H9 (cell line): ENCODE data around the gene CHSY1. TPM values are rescaled to one million over a fixed set of nuclear protein-coding genes. Genes with fewer than 3 reads are reported as not detected.

ENCODE experiments used
- DNase-seq: peaks from one replicate; pipeline ENCODE4 v3.0.0-alpha.2; 2017
- H2AFZ ChIP-seq: one replicate; pipeline ENCODE4 v1.6.1; 2013; ENCODE audit warnings: mild to moderate bottlenecking, low read length, control low read depth, moderate library complexity
- H2AK5ac ChIP-seq: 2 replicates; pipeline ENCODE4 v1.6.1; 2013; ENCODE audit warnings: low read length, control low read depth, mixed read lengths; ENCODE audit not compliant: insufficient read length
- H2BK120ac ChIP-seq: one replicate; pipeline ENCODE4 v1.6.1; 2013; ENCODE audit warnings: low read depth, mild to moderate bottlenecking, low read length, control low read depth, inconsistent platforms; ENCODE audit not compliant: poor library complexity, severe bottlenecking
- H2BK12ac ChIP-seq: 2 replicates; pipeline ENCODE4 v1.6.1; 2013; ENCODE audit warnings: low read length, control low read depth, mixed read lengths, low read depth; ENCODE audit not compliant: insufficient read length
- H2BK15ac ChIP-seq: 2 replicates; pipeline ENCODE4 v1.6.1; 2013; ENCODE audit warnings: low read depth, low read length, control low read depth
- H2BK20ac ChIP-seq: one replicate; pipeline ENCODE4 v1.6.1; 2013; ENCODE audit warnings: low read depth, mild to moderate bottlenecking, low read length, control low read depth, inconsistent platforms; ENCODE audit not compliant: poor library complexity, severe bottlenecking
- H2BK5ac ChIP-seq: 2 replicates; pipeline ENCODE4 v1.6.1; 2013; ENCODE audit warnings: low read length, control low read depth, mixed read lengths; ENCODE audit not compliant: insufficient read length
- H3K14ac ChIP-seq: 2 replicates; pipeline ENCODE4 v1.6.1; 2013; ENCODE audit warnings: low read length, control low read depth; ENCODE audit not compliant: insufficient read depth
- H3K18ac ChIP-seq: 2 replicates; pipeline ENCODE4 v1.6.1; 2013; ENCODE audit warnings: low read depth, mild to moderate bottlenecking, mixed read lengths, low read length, control low read depth; ENCODE audit not compliant: insufficient read length
- H3K23ac ChIP-seq: 2 replicates; pipeline ENCODE4 v1.6.1; 2013; ENCODE audit warnings: low read length, control low read depth, mixed read lengths, low read depth; ENCODE audit not compliant: insufficient read length
- H3K23me2 ChIP-seq: 2 replicates; pipeline ENCODE4 v1.6.1; 2013; ENCODE audit warnings: low read depth, mild to moderate bottlenecking, mixed read lengths, low read length, control low read depth; ENCODE audit not compliant: insufficient read length, poor library complexity, severe bottlenecking
- H3K27ac ChIP-seq: 2 replicates; pipeline ENCODE4 v1.5.1; 2013; ENCODE audit warnings: low read length, control low read depth, mixed read lengths, low read depth; ENCODE audit not compliant: insufficient read length
- H3K27me3 ChIP-seq: 2 replicates; pipeline ENCODE4 v1.6.1; 2013; ENCODE audit warnings: low read length, control low read depth, inconsistent platforms; ENCODE audit not compliant: insufficient read depth
- H3K4ac ChIP-seq: 2 replicates; pipeline ENCODE4 v1.6.1; 2013; ENCODE audit warnings: low read depth, mild to moderate bottlenecking, control low read depth, inconsistent platforms, low read length, moderate library complexity
- H3K4me1 ChIP-seq: 2 replicates; pipeline ENCODE4 v1.6.1; 2013; ENCODE audit warnings: low read length, control low read depth, inconsistent platforms; ENCODE audit not compliant: insufficient read depth
- H3K4me2 ChIP-seq: 2 replicates; pipeline ENCODE4 v1.6.1; 2013; ENCODE audit warnings: low read length, control low read depth, mixed read lengths; ENCODE audit not compliant: insufficient read length, insufficient read depth
- H3K56ac ChIP-seq: 2 replicates; pipeline ENCODE4 v1.6.1; 2013; ENCODE audit warnings: low read depth, mild to moderate bottlenecking, mixed read lengths, low read length, control low read depth; ENCODE audit not compliant: insufficient read length
- H3K79me1 ChIP-seq: 2 replicates; pipeline ENCODE4 v1.6.1; 2013; ENCODE audit warnings: low read depth, mild to moderate bottlenecking, moderate library complexity, low read length, control low read depth, inconsistent platforms; ENCODE audit not compliant: insufficient read depth, poor library complexity, severe bottlenecking
- H3K79me2 ChIP-seq: 2 replicates; pipeline ENCODE4 v1.6.1; 2013; ENCODE audit warnings: low read length, control low read depth, inconsistent platforms; ENCODE audit not compliant: insufficient read depth
- H3K9ac ChIP-seq: 2 replicates; pipeline ENCODE4 v1.6.1; 2013; ENCODE audit warnings: low read length, control low read depth, mixed read lengths; ENCODE audit not compliant: insufficient read length; ENCODE audit errors: extremely low read depth
- H3K9me3 ChIP-seq: one replicate; pipeline ENCODE4 v1.6.1; 2013; ENCODE audit warnings: low read depth, low read length, inconsistent platforms; ENCODE audit not compliant: control insufficient read depth
- H3T11ph ChIP-seq: one replicate; pipeline ENCODE4 v1.6.1; 2013; ENCODE audit warnings: mild to moderate bottlenecking, low read length, control low read depth, inconsistent platforms
- H4K20me1 ChIP-seq: one replicate; pipeline ENCODE4 v1.6.1; 2013; ENCODE audit not compliant: control insufficient read depth, insufficient read length, insufficient read depth
- H4K5ac ChIP-seq: 2 replicates; pipeline ENCODE4 v1.6.1; 2013; ENCODE audit warnings: low read depth, mild to moderate bottlenecking, mixed read lengths, low read length, control low read depth; ENCODE audit not compliant: insufficient read length
- H4K8ac ChIP-seq: replicated peaks from 2 replicates; pipeline ENCODE4 v1.6.1; 2013; ENCODE audit warnings: low read length, control low read depth, mixed read lengths, low read depth; ENCODE audit not compliant: insufficient read length
- H4K91ac ChIP-seq: 2 replicates; pipeline ENCODE4 v1.6.1; 2013; ENCODE audit warnings: low read depth, mild to moderate bottlenecking, moderate library complexity, mixed read lengths, low read length, control low read depth; ENCODE audit not compliant: insufficient read length
- H3K27ac Mint-ChIP-seq, 3 experiments: 2 replicates in 2 of 3; 3 replicates in 1 of 3; pipeline ENCODE4 v1.8.0; 2020 to 2021; ENCODE audit warnings: mixed read lengths in 3 of 3, mild to moderate bottlenecking in 1 of 3, moderate library complexity in 1 of 3
- H3K27me3 Mint-ChIP-seq: 2 replicates; pipeline ENCODE4 v1.8.0; 2021; ENCODE audit warnings: low read depth, mild to moderate bottlenecking, moderate library complexity, mixed read lengths
- H3K36me3 Mint-ChIP-seq, 3 experiments: 2 replicates in 2 of 3; 3 replicates in 1 of 3; pipeline ENCODE4 v1.8.0; 2020 to 2021; ENCODE audit warnings: low read depth in 3 of 3, mixed read lengths in 3 of 3; ENCODE audit not compliant: insufficient read depth in 1 of 3
- H3K4me1 Mint-ChIP-seq, 2 experiments: 2 replicates each; pipeline ENCODE4 v1.8.0; 2020; ENCODE audit warnings: mixed read lengths in 2 of 2
- H3K4me3 Mint-ChIP-seq, 2 experiments: 2 replicates in 1 of 2; 3 replicates in 1 of 2; pipeline ENCODE4 v1.8.0; 2020 to 2021; ENCODE audit warnings: mild to moderate bottlenecking in 2 of 2, mixed read lengths in 2 of 2, moderate library complexity in 1 of 2
- H3K9me3 Mint-ChIP-seq, 2 experiments: 2 replicates in 1 of 2; 3 replicates in 1 of 2; pipeline ENCODE4 v1.8.0; 2020; ENCODE audit warnings: mild to moderate bottlenecking in 2 of 2, mixed read lengths in 2 of 2, moderate library complexity in 1 of 2
- WGBS: extraction: QIAGEN DNeasy Blood & Tissue Kit; methylation state at CpG from one replicate; pipeline ENCODE4 v1.1.7; 2013; ENCODE audit warnings: missing lambda C conversion rate, low lambda C conversion rate, mixed read lengths; ENCODE audit not compliant: insufficient read length; ENCODE audit errors: extremely low coverage; 5-methylcytosine and 5-hydroxymethylcytosine counted together
- total RNA-seq: library from RNA; stranded (reverse); gene quantifications from 2 replicates; pipeline ENCODE4 v1.2.1, GENCODE V29; 2021
- TF ChIP-seq, protein P1 (sequence below): fragments of 200-600 bp; sonication (generic); conservative IDR thresholded peaks from 3 replicates; pipeline ENCODE4 v1.8.0; 2021; ENCODE audit warnings: antibody characterized with exemption, mild to moderate bottlenecking

Gene CHSY1
- total RNA-seq, 1 experiment from 2014 or later = 68.3 TPM

DNA sequence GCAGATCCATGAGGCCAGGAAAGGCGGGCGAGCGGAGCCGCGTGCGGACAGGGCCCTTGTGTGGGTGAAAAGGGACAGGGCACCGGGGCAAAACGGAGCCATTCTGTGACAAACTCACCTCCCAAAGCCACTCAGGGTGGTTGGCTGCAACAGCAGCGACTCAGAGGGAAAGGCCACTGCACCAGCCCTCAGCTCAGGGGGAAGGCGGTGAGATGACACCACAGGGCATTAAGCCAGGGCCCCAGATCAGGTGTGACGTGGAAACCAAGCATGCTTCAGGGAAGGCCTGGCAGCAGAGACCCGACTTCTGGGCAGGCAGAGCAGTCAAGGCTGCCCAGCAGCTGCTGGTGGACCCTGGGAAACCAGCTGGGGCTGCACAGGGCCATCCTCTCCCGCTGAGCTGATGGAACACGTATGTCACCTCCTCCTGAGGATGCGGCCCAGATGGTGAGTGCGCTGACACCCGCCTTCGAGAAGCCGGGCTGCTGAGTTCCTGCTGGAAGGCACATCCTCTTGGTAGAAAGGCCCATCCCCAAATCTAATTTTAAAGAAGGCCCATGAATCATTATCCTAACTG is 82.3 kb downstream of the CHSY1 start:
- DNase-seq = no peak
- no peaks in the 10 kb centered on the region for H3K27me3 ChIP-seq

More for the DNA sequence above, 82.3 kb downstream of the CHSY1 start:
- Histone ChIP-seq H3K23ac (no peak overlapping the region), H3K9ac (no peak overlapping the region), H2BK12ac (no peak overlapping the region), H4K91ac (no peak overlapping the region), H3T11ph (no peak overlapping the region), H3K4me1 (no peaks in the 10 kb centered on the region), H2BK15ac (no peak overlapping the region), H2AFZ (no peak overlapping the region), H3K27ac (no peak overlapping the region), H3K14ac (no peak overlapping the region; the same call in 1 of the 2 replicates), H3K79me1 (no peaks in the 10 kb centered on the region), H3K18ac (no peak overlapping the region), H3K9me3 (peaks cover 5% of the 10 kb centered on the region), H3K56ac (no peak overlapping the region), H3K4me2 (no peak overlapping the region), H3K4ac (no peak overlapping the region), H2BK120ac (no peak overlapping the region), H4K20me1 (no peaks in the 10 kb centered on the region), H3K79me2 (no peaks in the 10 kb centered on the region), H2BK20ac (no peak overlapping the region), H3K23me2 (no peaks in the 10 kb centered on the region), H2AK5ac (no peak overlapping the region), H4K8ac (no peak overlapping the region), H2BK5ac (no peak overlapping the region), H4K5ac (no peak overlapping the region)
- peaks cover 12 to 36% (median 28%) of the 10 kb centered on the region in 3 experiments for H3K36me3 Mint-ChIP-seq
- no peak overlapping the region for H3K4me3 Mint-ChIP-seq
- no peaks in the 10 kb centered on the region; the same call in none of the 2 replicates for H3K27me3 Mint-ChIP-seq
- H3K9me3 Mint-ChIP-seq = peaks cover 27 to 29% of the 10 kb centered on the region in 2 experiments
- H3K27ac Mint-ChIP-seq = 0 out of 7 replicates have a peak overlapping the region, but pooled peaks of 1 of the 3 experiments have one; percentile 14
- TF ChIP-seq, protein P1, sequence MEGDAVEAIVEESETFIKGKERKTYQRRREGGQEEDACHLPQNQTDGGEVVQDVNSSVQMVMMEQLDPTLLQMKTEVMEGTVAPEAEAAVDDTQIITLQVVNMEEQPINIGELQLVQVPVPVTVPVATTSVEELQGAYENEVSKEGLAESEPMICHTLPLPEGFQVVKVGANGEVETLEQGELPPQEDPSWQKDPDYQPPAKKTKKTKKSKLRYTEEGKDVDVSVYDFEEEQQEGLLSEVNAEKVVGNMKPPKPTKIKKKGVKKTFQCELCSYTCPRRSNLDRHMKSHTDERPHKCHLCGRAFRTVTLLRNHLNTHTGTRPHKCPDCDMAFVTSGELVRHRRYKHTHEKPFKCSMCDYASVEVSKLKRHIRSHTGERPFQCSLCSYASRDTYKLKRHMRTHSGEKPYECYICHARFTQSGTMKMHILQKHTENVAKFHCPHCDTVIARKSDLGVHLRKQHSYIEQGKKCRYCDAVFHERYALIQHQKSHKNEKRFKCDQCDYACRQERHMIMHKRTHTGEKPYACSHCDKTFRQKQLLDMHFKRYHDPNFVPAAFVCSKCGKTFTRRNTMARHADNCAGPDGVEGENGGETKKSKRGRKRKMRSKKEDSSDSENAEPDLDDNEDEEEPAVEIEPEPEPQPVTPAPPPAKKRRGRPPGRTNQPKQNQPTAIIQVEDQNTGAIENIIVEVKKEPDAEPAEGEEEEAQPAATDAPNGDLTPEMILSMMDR = no peak
- peaks cover 21 to 23% of the 10 kb centered on the region in 2 experiments for H3K4me1 Mint-ChIP-seq
- no CpG with 5 or more reads among the region's 19 CpGs for WGBS
